HEK293 (cell line): ENCODE data around the gene CAT.

ENCODE experiments used
- CTCF ChIP-seq: fragments of 450-650 bp; formaldehyde crosslinking; IDR thresholded peaks from 2 replicates; pipeline ENCODE4 v1.5.1; 2016; ENCODE audit warnings: missing biosample characterization, missing genetic modification characterization
- MZF1 ChIP-seq: fragments of 450-650 bp; formaldehyde crosslinking; IDR thresholded peaks from 2 replicates; pipeline ENCODE4 v1.5.1; 2017; ENCODE audit warnings: missing biosample characterization, missing genetic modification characterization, borderline replicate concordance
- TCF7L2 ChIP-seq: IDR thresholded peaks from 2 replicates; pipeline ENCODE4 v1.6.1; 2011; ENCODE audit warnings: low read depth, mild to moderate bottlenecking, inconsistent platforms, low read length, moderate library complexity, borderline replicate concordance
- ZBTB21 ChIP-seq: fragments of 450-650 bp; formaldehyde crosslinking; IDR thresholded peaks from 2 replicates; pipeline ENCODE4 v1.5.1; 2017; ENCODE audit warnings: missing biosample characterization, missing genetic modification characterization
- ZNF121 ChIP-seq: fragments of 450-650 bp; formaldehyde crosslinking; IDR thresholded peaks from 2 replicates; pipeline ENCODE4 v1.5.1; 2016; ENCODE audit warnings: missing biosample characterization, missing genetic modification characterization
- ZNF133 ChIP-seq: fragments of 450-650 bp; formaldehyde crosslinking; IDR thresholded peaks from 2 replicates; pipeline ENCODE4 v1.5.1; 2016; ENCODE audit warnings: missing biosample characterization, missing genetic modification characterization
- ZNF184 ChIP-seq: fragments of 450-650 bp; IDR thresholded peaks from 2 replicates; pipeline ENCODE4 v1.5.1; 2018; ENCODE audit warnings: missing biosample characterization, mild to moderate bottlenecking, missing genetic modification characterization
- ZNF311 ChIP-seq: fragments of 450-650 bp; formaldehyde crosslinking; IDR thresholded peaks from 2 replicates; pipeline ENCODE4 v1.5.1; 2017; ENCODE audit warnings: missing biosample characterization, missing genetic modification characterization, borderline replicate concordance
- ZNF501 ChIP-seq: fragments of 450-650 bp; formaldehyde crosslinking; IDR thresholded peaks from 2 replicates; pipeline ENCODE4 v1.5.1; 2016; ENCODE audit warnings: missing biosample characterization, missing genetic modification characterization
- ZNF639 ChIP-seq: fragments of 450-650 bp; formaldehyde crosslinking; IDR thresholded peaks from 2 replicates; pipeline ENCODE4 v1.5.1; 2016; ENCODE audit warnings: missing biosample characterization, missing genetic modification characterization
- ZNF768 ChIP-seq: fragments of 450-650 bp; formaldehyde crosslinking; IDR thresholded peaks from 2 replicates; pipeline ENCODE4 v1.5.1; 2018; ENCODE audit warnings: missing biosample characterization, mild to moderate bottlenecking, missing genetic modification characterization
- ZNF785 ChIP-seq: fragments of 450-650 bp; formaldehyde crosslinking; IDR thresholded peaks from 2 replicates; pipeline ENCODE4 v1.5.1; 2016; ENCODE audit warnings: missing biosample characterization, missing genetic modification characterization
- TF ChIP-seq, protein P1 (sequence below): fragments of 450-650 bp; formaldehyde crosslinking; IDR thresholded peaks from 2 replicates; pipeline ENCODE4 v1.5.1; 2016; ENCODE audit warnings: missing biosample characterization, missing genetic modification characterization
- TF ChIP-seq, protein P2 (sequence below): IDR thresholded peaks from 2 replicates; pipeline ENCODE4 v1.6.1; 2011; ENCODE audit warnings: mild to moderate bottlenecking, low read depth, low read length, borderline replicate concordance

GRCh38 chr11:34476849-34477248 lies 38.1 kb downstream of the CAT start:
- TF ChIP-seq, protein P1, sequence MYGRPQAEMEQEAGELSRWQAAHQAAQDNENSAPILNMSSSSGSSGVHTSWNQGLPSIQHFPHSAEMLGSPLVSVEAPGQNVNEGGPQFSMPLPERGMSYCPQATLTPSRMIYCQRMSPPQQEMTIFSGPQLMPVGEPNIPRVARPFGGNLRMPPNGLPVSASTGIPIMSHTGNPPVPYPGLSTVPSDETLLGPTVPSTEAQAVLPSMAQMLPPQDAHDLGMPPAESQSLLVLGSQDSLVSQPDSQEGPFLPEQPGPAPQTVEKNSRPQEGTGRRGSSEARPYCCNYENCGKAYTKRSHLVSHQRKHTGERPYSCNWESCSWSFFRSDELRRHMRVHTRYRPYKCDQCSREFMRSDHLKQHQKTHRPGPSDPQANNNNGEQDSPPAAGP = no peak
- TF ChIP-seq ZBTB21 = no peak
- TF ChIP-seq ZNF133 (tag by site-specific recombination) = no peak
- TF ChIP-seq CTCF (tag by site-specific recombination) = no peak
- TF ChIP-seq ZNF311 (tag by site-specific recombination) = no peak
- TF ChIP-seq ZNF501 (tag by site-specific recombination) = no peak
- TF ChIP-seq MZF1 (tag by site-specific recombination) = no peak
- TF ChIP-seq ZNF121 (tag by site-specific recombination) = no peak
- TF ChIP-seq ZNF768 = no peak
- no peak for TF ChIP-seq ZNF184 (tag by site-specific recombination)
- no peak for TF ChIP-seq TCF7L2
- TF ChIP-seq ZNF639 (tag by site-specific recombination) = no peak
- TF ChIP-seq, protein P2, sequence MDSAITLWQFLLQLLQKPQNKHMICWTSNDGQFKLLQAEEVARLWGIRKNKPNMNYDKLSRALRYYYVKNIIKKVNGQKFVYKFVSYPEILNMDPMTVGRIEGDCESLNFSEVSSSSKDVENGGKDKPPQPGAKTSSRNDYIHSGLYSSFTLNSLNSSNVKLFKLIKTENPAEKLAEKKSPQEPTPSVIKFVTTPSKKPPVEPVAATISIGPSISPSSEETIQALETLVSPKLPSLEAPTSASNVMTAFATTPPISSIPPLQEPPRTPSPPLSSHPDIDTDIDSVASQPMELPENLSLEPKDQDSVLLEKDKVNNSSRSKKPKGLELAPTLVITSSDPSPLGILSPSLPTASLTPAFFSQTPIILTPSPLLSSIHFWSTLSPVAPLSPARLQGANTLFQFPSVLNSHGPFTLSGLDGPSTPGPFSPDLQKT = no peak
- no peak for TF ChIP-seq ZNF785 (tag by site-specific recombination)
